ENCODE data around the gene NSG2.

The NSG2 gene

GRCh38 chr5:174022384-174023095 is 23.0 kb upstream of the NSG2 start:
- no peaks in the 10 kb centered on the region for H3K9me3 ChIP-seq (ENCODE audit: control insufficient read depth, low read length)
- no peak overlapping the region for H3K27ac ChIP-seq (ENCODE audit: low read depth, low read length, severe bottlenecking)
- 64 to 73% methylated on average over 4 of the region's 4 CpGs for WGBS, 2 experiments (ENCODE audit: insufficient coverage in 2 of 2)
- no peak overlapping the region for H3K4me3 ChIP-seq (ENCODE audit: extremely low read depth, insufficient read depth, low read length, poor library complexity, severe bottlenecking)
- H3K4me1 ChIP-seq (ENCODE audit: control insufficient read depth, insufficient read depth, low read length, poor library complexity, severe bottlenecking): no peaks in the 10 kb centered on the region
- no peaks in the 10 kb centered on the region for H3K36me3 ChIP-seq (ENCODE audit: control insufficient read depth, insufficient read depth, low read length)

DNA sequence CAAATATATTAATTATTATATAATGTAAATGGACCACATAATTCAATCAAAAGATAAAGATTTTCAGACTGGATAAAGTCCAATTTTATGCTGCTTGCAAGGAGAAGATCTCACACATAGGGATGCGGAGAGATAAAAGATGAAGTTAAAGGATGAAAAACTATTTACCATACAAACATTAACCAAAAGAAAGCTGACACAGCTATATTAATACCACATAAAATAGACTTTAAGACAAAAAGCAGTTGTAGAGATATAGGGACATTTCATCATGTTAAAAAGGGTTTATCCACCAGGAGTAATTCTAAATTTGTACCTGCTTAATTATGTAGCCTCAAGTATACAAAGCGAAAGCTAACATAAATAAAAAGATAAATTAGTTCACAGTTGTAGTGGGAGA is 15.2 kb upstream of the NSG2 start:
- no peaks in the 10 kb centered on the region for H3K9me3 ChIP-seq (ENCODE audit: control insufficient read depth, low read length)

GRCh38 chr5:174044466-174045254 is 846 bp upstream of the NSG2 start:
- Histone ChIP-seq H3K27ac (ENCODE audit: low read depth, low read length, severe bottlenecking) (no peak overlapping the region), H3K9me3 (ENCODE audit: control insufficient read depth, low read length) (no peaks in the 10 kb centered on the region), H3K4me3 (ENCODE audit: extremely low read depth, insufficient read depth, low read length, poor library complexity, severe bottlenecking) (no peak overlapping the region), H3K36me3 (ENCODE audit: control insufficient read depth, insufficient read depth, low read length) (no peaks in the 10 kb centered on the region), H3K4me1 (ENCODE audit: control insufficient read depth, insufficient read depth, low read length, poor library complexity, severe bottlenecking) (no peaks in the 10 kb centered on the region)
- WGBS, 2 experiments (ENCODE audit: insufficient coverage in 2 of 2): 86 to 94% methylated on average over 2 to 4 of the region's 6 CpGs

More for the DNA sequence above, 15.2 kb upstream of the NSG2 start:
- no peak overlapping the region for H3K27ac ChIP-seq (ENCODE audit: low read depth, low read length, severe bottlenecking)
- no peaks in the 10 kb centered on the region for H3K4me1 ChIP-seq (ENCODE audit: control insufficient read depth, insufficient read depth, low read length, poor library complexity, severe bottlenecking)
- no CpG with 5 or more reads among the region's 2 CpGs for WGBS, 2 experiments (ENCODE audit: insufficient coverage in 2 of 2)
- H3K36me3 ChIP-seq (ENCODE audit: control insufficient read depth, insufficient read depth, low read length): no peaks in the 10 kb centered on the region
- no peak overlapping the region for H3K4me3 ChIP-seq (ENCODE audit: extremely low read depth, insufficient read depth, low read length, poor library complexity, severe bottlenecking)

DNA sequence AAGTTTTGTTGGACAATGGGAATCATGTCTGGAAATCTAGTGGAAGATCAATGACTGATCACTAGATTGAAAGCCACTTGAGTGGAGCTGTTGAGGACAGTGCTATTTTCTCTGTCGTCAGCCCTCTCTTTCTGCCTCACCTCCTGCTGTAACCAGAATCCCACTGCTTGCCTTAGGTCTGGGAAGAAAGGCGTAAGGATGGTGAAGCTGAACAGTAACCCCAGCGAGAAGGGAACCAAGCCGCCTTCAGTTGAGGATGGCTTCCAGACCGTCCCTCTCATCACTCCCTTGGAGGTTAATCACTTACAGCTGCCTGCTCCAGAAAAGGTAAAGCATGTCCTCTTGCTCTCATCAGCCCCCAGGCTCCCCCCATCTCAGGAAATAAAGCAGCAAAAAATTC is 1.1 kb downstream of the NSG2 start:
- H3K4me1 ChIP-seq (ENCODE audit: control insufficient read depth, insufficient read depth, low read length, poor library complexity, severe bottlenecking): no peaks in the 10 kb centered on the region
- 55 to 61% methylated on average over 3 to 4 of the region's 5 CpGs for WGBS, 2 experiments (ENCODE audit: insufficient coverage in 2 of 2)
- H3K27ac ChIP-seq (ENCODE audit: low read depth, low read length, severe bottlenecking): no peak overlapping the region
- H3K9me3 ChIP-seq (ENCODE audit: control insufficient read depth, low read length): no peaks in the 10 kb centered on the region
- H3K36me3 ChIP-seq (ENCODE audit: control insufficient read depth, insufficient read depth, low read length): no peaks in the 10 kb centered on the region
- no peak overlapping the region for H3K4me3 ChIP-seq (ENCODE audit: extremely low read depth, insufficient read depth, low read length, poor library complexity, severe bottlenecking)

GRCh38 chr5:174047472-174048099 is 2.1 kb downstream of the NSG2 start:
- WGBS, 2 experiments (ENCODE audit: insufficient coverage in 2 of 2): 71 to 83% methylated on average over 4 of the region's 4 CpGs
- Histone ChIP-seq H3K4me3 (ENCODE audit: extremely low read depth, insufficient read depth, low read length, poor library complexity, severe bottlenecking) (no peak overlapping the region), H3K27ac (ENCODE audit: low read depth, low read length, severe bottlenecking) (no peak overlapping the region)

GRCh38 chr5:174052636-174053035 is 7.1 kb downstream of the NSG2 start:
- WGBS, 2 experiments (ENCODE audit: insufficient coverage in 2 of 2): 78 to 96% methylated on average over 2 to 5 of the region's 5 CpGs
- no peaks in the 10 kb centered on the region for H3K9me3 ChIP-seq (ENCODE audit: control insufficient read depth, low read length)
- no peaks in the 10 kb centered on the region for H3K4me1 ChIP-seq (ENCODE audit: control insufficient read depth, insufficient read depth, low read length, poor library complexity, severe bottlenecking)
- H3K36me3 ChIP-seq (ENCODE audit: control insufficient read depth, insufficient read depth, low read length): no peaks in the 10 kb centered on the region
- no peak overlapping the region for H3K27ac ChIP-seq (ENCODE audit: low read depth, low read length, severe bottlenecking)
- H3K4me3 ChIP-seq (ENCODE audit: extremely low read depth, insufficient read depth, low read length, poor library complexity, severe bottlenecking): no peak overlapping the region

More at GRCh38 chr5:174047472-174048099, 2.1 kb downstream of the NSG2 start:
- Histone ChIP-seq H3K4me1 (ENCODE audit: control insufficient read depth, insufficient read depth, low read length, poor library complexity, severe bottlenecking) (no peaks in the 10 kb centered on the region), H3K36me3 (ENCODE audit: control insufficient read depth, insufficient read depth, low read length) (no peaks in the 10 kb centered on the region), H3K9me3 (ENCODE audit: control insufficient read depth, low read length) (no peaks in the 10 kb centered on the region)

DNA sequence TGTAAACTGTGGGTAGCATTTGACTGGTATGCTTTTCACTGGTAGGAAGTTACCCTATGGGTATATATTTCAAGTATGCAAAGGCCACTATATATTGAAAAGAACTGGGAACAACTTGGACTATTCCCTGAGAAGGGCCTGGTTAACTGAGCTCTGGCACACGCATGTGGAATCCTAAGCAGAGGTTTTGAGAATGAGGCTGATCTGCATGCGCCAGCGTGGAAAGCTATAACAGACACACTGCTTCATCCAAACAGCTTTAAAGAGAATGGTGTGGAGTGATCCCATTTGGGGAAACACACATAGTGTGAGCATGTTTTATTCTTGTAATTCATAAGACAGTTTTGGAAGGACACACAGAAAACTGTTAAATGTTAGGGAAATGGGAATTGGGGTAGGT is 8.4 kb downstream of the NSG2 start:
- Histone ChIP-seq H3K27ac (ENCODE audit: low read depth, low read length, severe bottlenecking) (no peak overlapping the region), H3K4me1 (ENCODE audit: control insufficient read depth, insufficient read depth, low read length, poor library complexity, severe bottlenecking) (no peaks in the 10 kb centered on the region), H3K4me3 (ENCODE audit: extremely low read depth, insufficient read depth, low read length, poor library complexity, severe bottlenecking) (no peak overlapping the region), H3K36me3 (ENCODE audit: control insufficient read depth, insufficient read depth, low read length) (no peaks in the 10 kb centered on the region), H3K9me3 (ENCODE audit: control insufficient read depth, low read length) (no peaks in the 10 kb centered on the region)
- 89% methylated on average over 1 of the region's 3 CpGs; no CpG with 5 or more reads in 1 of the 2 experiments for WGBS, 2 experiments (ENCODE audit: insufficient coverage in 2 of 2)

GRCh38 chr5:174056064-174056847 is 10.8 kb downstream of the NSG2 start:
- H3K4me3 ChIP-seq (ENCODE audit: extremely low read depth, insufficient read depth, low read length, poor library complexity, severe bottlenecking): no peak overlapping the region
- no peaks in the 10 kb centered on the region for H3K9me3 ChIP-seq (ENCODE audit: control insufficient read depth, low read length)
- no peaks in the 10 kb centered on the region for H3K36me3 ChIP-seq (ENCODE audit: control insufficient read depth, insufficient read depth, low read length)
- H3K27ac ChIP-seq (ENCODE audit: low read depth, low read length, severe bottlenecking): no peak overlapping the region
- H3K4me1 ChIP-seq (ENCODE audit: control insufficient read depth, insufficient read depth, low read length, poor library complexity, severe bottlenecking): no peaks in the 10 kb centered on the region
- 75 to 100% methylated on average over 1 to 3 of the region's 4 CpGs for WGBS, 2 experiments (ENCODE audit: insufficient coverage in 2 of 2)

- Histone ChIP-seq H3K9me3 (ENCODE audit: control insufficient read depth, low read length) (no peaks in the 10 kb centered on the region), H3K36me3 (ENCODE audit: control insufficient read depth, insufficient read depth, low read length) (no peaks in the 10 kb centered on the region), H3K27ac (ENCODE audit: low read depth, low read length, severe bottlenecking) (no peak overlapping the region), H3K4me1 (ENCODE audit: control insufficient read depth, insufficient read depth, low read length, poor library complexity, severe bottlenecking) (no peaks in the 10 kb centered on the region), H3K4me3 (ENCODE audit: extremely low read depth, insufficient read depth, low read length, poor library complexity, severe bottlenecking) (no peak overlapping the region)
- 76% methylated on average over 2 of the region's 6 CpGs; no CpG with 5 or more reads in 1 of the 2 experiments for WGBS, 2 experiments (ENCODE audit: insufficient coverage in 2 of 2)
Observed at GRCh38 chr5:174057206-174057605, 11.7 kb downstream of the NSG2 start.

DNA sequence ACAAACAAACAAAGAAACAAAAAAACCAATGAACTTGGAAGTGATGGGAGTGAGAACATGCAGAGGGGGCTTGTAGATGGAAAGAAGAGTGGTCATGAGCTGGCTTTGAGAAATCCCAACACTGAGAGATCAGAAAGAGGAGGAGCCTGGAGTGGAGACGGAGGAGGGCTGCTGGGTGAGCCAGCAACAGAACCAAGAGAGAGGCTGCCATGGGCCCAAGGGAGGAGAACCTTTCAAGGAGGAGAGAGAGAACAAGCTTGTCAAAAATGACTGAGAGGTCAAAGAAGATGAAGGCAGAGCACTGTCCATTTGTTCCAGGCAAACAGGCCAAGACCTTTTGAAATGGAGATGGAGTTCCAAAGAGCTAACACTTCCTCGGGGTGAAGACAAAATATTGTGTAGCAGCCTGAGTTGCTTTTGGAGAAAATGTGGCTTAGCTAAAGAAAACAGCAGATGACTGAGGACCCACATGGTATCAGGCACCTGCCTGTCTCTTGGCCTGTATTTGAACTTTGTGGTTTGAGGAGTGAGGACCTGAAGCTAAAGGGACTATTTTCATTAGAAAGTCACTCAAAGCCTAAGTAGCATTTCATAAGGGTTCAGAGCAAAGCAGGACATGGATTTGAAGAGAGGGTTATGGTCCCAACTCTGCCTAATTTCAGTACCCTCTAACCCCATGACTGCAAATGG is 13.1 kb downstream of the NSG2 start:
- H3K27ac ChIP-seq (ENCODE audit: low read depth, low read length, severe bottlenecking): no peak overlapping the region
- H3K36me3 ChIP-seq (ENCODE audit: control insufficient read depth, insufficient read depth, low read length): no peaks in the 10 kb centered on the region
- H3K4me1 ChIP-seq (ENCODE audit: control insufficient read depth, insufficient read depth, low read length, poor library complexity, severe bottlenecking): no peaks in the 10 kb centered on the region
- no peaks in the 10 kb centered on the region for H3K9me3 ChIP-seq (ENCODE audit: control insufficient read depth, low read length)
- H3K4me3 ChIP-seq (ENCODE audit: extremely low read depth, insufficient read depth, low read length, poor library complexity, severe bottlenecking): no peak overlapping the region
- WGBS, 2 experiments (ENCODE audit: insufficient coverage in 2 of 2): 69 to 95% methylated on average over 2 of the region's 2 CpGs

Measured in mesodermal cell (in vitro differentiated cells).